WTC11 (cell line): ENCODE measurements around the gene RELL1. TPM values are rescaled to one million over a fixed set of nuclear protein-coding genes. Genes with fewer than 3 reads are reported as not detected.

Source experiments
- ATAC-seq: fragments of 200-7000 bp; cut with Tn5 transposase; 2 replicates; pipeline ENCODE4 v1.10.0; 2021; ENCODE audit warnings: mild to moderate bottlenecking, moderate library complexity
- CTCF ChIA-PET: fragments of 300-600 bp; sonication (Branson Sonifier 250); formaldehyde crosslinking; loops from one replicate; lab custom pipeline; 2021; ENCODE audit warnings: antibody characterized with exemption; lab: Charles Lee
- POLR2A ChIA-PET: fragments of 350-600 bp; sonication (Branson Sonifier 250); formaldehyde crosslinking; loops from one replicate; lab custom pipeline; 2021; ENCODE audit warnings: antibody characterized with exemption; lab: Charles Lee
- DNase-seq: peaks from one replicate; pipeline ENCODE4 v3.0.0; 2021; ENCODE audit warnings: low spot score
- H3K27ac Mint-ChIP-seq: 2 replicates; pipeline ENCODE4 v1.8.0; 2021; ENCODE audit warnings: mixed read lengths
- H3K27me3 Mint-ChIP-seq: 2 replicates; pipeline ENCODE4 v1.8.0; 2021; ENCODE audit warnings: low read depth, mild to moderate bottlenecking, moderate library complexity, mixed read lengths
- H3K36me3 Mint-ChIP-seq: 2 replicates; pipeline ENCODE4 v1.8.0; 2021; ENCODE audit warnings: mixed read lengths
- H3K4me1 Mint-ChIP-seq: 2 replicates; pipeline ENCODE4 v1.8.0; 2022; ENCODE audit warnings: mixed read lengths
- H3K4me3 Mint-ChIP-seq: 2 replicates; pipeline ENCODE4 v1.8.0; 2021; ENCODE audit warnings: mild to moderate bottlenecking, moderate library complexity, mixed read lengths
- H3K9me3 Mint-ChIP-seq: 2 replicates; pipeline ENCODE4 v1.8.0; 2021; ENCODE audit warnings: mixed read lengths
- ATF1 ChIP-seq: sonication (generic); formaldehyde crosslinking; IDR thresholded peaks from 2 replicates; pipeline ENCODE4 v1.8.1; 2023; ENCODE audit warnings: mild to moderate bottlenecking, moderate library complexity, missing genetic modification reagents
- CBFB ChIP-seq: sonication (generic); formaldehyde crosslinking; IDR thresholded peaks from 2 replicates; pipeline ENCODE4 v1.8.1; 2022; ENCODE audit warnings: mild to moderate bottlenecking, low read depth, missing genetic modification reagents
- ESRRA ChIP-seq: sonication (generic); formaldehyde crosslinking; IDR thresholded peaks from 2 replicates; pipeline ENCODE4 v1.8.1; 2022; ENCODE audit warnings: mild to moderate bottlenecking, missing genetic modification reagents, borderline replicate concordance
- ETV6 ChIP-seq: sonication (generic); formaldehyde crosslinking; IDR thresholded peaks from 2 replicates; pipeline ENCODE4 v1.8.1; 2022; ENCODE audit warnings: mild to moderate bottlenecking, missing genetic modification reagents
- FOXK1 ChIP-seq: sonication (generic); formaldehyde crosslinking; IDR thresholded peaks from 2 replicates; pipeline ENCODE4 v1.8.0; 2022; ENCODE audit warnings: mild to moderate bottlenecking, moderate library complexity, missing genetic modification reagents
- GTF2I ChIP-seq: fragments of 250-450 bp; sonication (Bioruptor Pico); conservative IDR thresholded peaks from 2 replicates; pipeline ENCODE4 v1.4.0; 2021; ENCODE audit warnings: mild to moderate bottlenecking
- HMGA2 ChIP-seq: fragments of 250-450 bp; sonication (Bioruptor Pico); IDR thresholded peaks from 2 replicates; pipeline ENCODE4 v1.4.0; 2021; ENCODE audit warnings: mild to moderate bottlenecking, moderate library complexity
- NR2C2 ChIP-seq: sonication (generic); formaldehyde crosslinking; IDR thresholded peaks from 2 replicates; pipeline ENCODE4 v1.8.0; 2022; ENCODE audit warnings: mild to moderate bottlenecking, missing genetic modification reagents
- PRRX2 ChIP-seq: fragments of 250-450 bp; sonication (Bioruptor Pico); IDR thresholded peaks from 2 replicates; pipeline ENCODE4 v1.8.0; 2021; ENCODE audit warnings: mild to moderate bottlenecking
- RORB ChIP-seq: fragments of 250-450 bp; sonication (Bioruptor Pico); IDR thresholded peaks from 2 replicates; pipeline ENCODE4 v1.9.0; 2021; ENCODE audit warnings: mild to moderate bottlenecking
- SOX15 ChIP-seq: fragments of 250-450 bp; sonication (Bioruptor Pico); IDR thresholded peaks from 2 replicates; pipeline ENCODE4 v1.9.0; 2021; ENCODE audit warnings: mild to moderate bottlenecking
- SP1 ChIP-seq: sonication (generic); formaldehyde crosslinking; conservative IDR thresholded peaks from 2 replicates; pipeline ENCODE4 v1.8.1; 2022; ENCODE audit warnings: missing genetic modification reagents
- ZNF423 ChIP-seq: fragments of 250-450 bp; sonication (Bioruptor Pico); IDR thresholded peaks from 2 replicates; pipeline ENCODE4 v2.1.2; 2022; ENCODE audit warnings: mild to moderate bottlenecking, moderate library complexity
- total RNA-seq: library from RNA; stranded (reverse); gene quantifications from 3 replicates; pipeline ENCODE4 v1.2.3, GENCODE V29; 2021
- TF ChIP-seq, protein P1 (sequence below): sonication (generic); formaldehyde crosslinking; IDR thresholded peaks from 2 replicates; pipeline ENCODE4 v1.8.0; 2023; ENCODE audit warnings: mild to moderate bottlenecking, missing genetic modification reagents
- TF ChIP-seq, protein P2 (sequence below): sonication (generic); formaldehyde crosslinking; IDR thresholded peaks from 2 replicates; pipeline ENCODE4 v1.8.1; 2022; ENCODE audit warnings: missing genetic modification reagents, borderline replicate concordance
- TF ChIP-seq, protein P3 (sequence below): fragments of 250-450 bp; sonication (Bioruptor Pico); IDR thresholded peaks from 2 replicates; pipeline ENCODE4 v1.9.0; 2021; ENCODE audit warnings: mild to moderate bottlenecking
- TF ChIP-seq, protein P4 (sequence below): fragments of 200-600 bp; IDR thresholded peaks from 2 replicates; pipeline ENCODE4 v1.8.0; 2022; ENCODE audit warnings: antibody characterized with exemption
- TF ChIP-seq, protein P5 (sequence below): sonication (generic); formaldehyde crosslinking; IDR thresholded peaks from 2 replicates; pipeline ENCODE4 v1.8.1; 2022; ENCODE audit warnings: low read depth, mild to moderate bottlenecking, moderate library complexity, missing genetic modification reagents, borderline replicate concordance
- TF ChIP-seq, protein P6 (sequence below): fragments of 250-450 bp; sonication (Bioruptor Pico); IDR thresholded peaks from 2 replicates; pipeline ENCODE4 v1.8.0; 2021; ENCODE audit warnings: mild to moderate bottlenecking

The RELL1 gene
- total RNA-seq, 1 experiment from 2014 or later = 14.4 TPM

DNA sequence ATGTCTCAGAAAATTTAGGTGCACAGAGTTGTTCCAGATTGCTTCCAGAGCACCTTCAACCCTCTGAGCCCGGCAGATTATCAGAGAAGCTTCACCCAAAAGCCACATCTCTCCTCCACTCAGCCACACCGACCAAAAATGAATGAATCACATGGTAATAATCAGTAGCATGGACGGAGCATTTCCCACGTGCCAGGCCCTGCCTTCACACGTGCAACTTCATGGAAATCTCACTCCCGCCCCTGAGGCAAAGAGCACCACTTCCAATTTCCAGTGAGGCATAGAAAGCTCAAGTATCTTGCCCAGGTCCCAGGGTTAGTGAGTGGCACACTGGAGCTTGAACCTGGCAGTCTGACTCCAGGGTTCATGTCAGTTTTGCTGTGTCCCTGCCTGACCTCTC lies 56.5 kb downstream of the RELL1 start (continued):
- TF ChIP-seq, protein P1, sequence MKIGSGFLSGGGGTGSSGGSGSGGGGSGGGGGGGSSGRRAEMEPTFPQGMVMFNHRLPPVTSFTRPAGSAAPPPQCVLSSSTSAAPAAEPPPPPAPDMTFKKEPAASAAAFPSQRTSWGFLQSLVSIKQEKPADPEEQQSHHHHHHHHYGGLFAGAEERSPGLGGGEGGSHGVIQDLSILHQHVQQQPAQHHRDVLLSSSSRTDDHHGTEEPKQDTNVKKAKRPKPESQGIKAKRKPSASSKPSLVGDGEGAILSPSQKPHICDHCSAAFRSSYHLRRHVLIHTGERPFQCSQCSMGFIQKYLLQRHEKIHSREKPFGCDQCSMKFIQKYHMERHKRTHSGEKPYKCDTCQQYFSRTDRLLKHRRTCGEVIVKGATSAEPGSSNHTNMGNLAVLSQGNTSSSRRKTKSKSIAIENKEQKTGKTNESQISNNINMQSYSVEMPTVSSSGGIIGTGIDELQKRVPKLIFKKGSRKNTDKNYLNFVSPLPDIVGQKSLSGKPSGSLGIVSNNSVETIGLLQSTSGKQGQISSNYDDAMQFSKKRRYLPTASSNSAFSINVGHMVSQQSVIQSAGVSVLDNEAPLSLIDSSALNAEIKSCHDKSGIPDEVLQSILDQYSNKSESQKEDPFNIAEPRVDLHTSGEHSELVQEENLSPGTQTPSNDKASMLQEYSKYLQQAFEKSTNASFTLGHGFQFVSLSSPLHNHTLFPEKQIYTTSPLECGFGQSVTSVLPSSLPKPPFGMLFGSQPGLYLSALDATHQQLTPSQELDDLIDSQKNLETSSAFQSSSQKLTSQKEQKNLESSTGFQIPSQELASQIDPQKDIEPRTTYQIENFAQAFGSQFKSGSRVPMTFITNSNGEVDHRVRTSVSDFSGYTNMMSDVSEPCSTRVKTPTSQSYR = no peak
- TF ChIP-seq ATF1 (CRISPR knock-in tag) = no peak
- no peak for TF ChIP-seq CBFB (CRISPR knock-in tag)

DNA sequence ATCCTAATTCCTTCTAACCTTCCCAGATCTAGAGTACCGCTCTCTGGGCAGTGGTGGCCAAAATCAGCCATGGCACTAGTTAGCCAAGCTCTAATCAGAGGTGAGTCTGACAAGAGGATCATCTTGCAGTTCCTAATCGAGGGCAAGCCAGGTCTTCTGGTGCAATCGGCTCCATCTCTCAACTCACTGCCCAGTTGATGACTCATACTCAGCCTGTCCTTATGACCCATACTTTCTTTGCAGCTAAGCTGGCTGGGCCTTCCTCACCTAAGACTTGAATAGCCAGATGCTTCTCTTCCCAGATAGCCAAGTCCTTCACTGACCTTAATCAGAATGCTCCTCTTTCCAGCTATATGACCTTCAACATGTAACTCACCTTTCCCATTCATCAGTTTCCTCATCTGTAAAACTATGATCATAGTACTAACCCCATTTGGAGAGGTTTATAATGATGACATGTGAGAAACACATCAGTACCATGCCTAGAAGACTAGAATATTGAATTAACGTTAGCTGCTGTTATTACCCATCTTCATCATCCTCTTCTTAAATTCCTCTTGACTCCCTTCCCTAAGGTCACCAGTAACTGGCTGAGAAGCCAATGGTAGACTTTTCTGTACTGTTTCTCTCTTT lies 57.1 kb downstream of the RELL1 start:
- POLR2A ChIA-PET = no interaction called here
- TF ChIP-seq ESRRA = no peak
- TF ChIP-seq HMGA2 (CRISPR knock-in tag) = no peak
- no peak for TF ChIP-seq RORB (CRISPR knock-in tag)
- no peak for TF ChIP-seq PRRX2 (CRISPR knock-in tag)
- TF ChIP-seq, protein P2, sequence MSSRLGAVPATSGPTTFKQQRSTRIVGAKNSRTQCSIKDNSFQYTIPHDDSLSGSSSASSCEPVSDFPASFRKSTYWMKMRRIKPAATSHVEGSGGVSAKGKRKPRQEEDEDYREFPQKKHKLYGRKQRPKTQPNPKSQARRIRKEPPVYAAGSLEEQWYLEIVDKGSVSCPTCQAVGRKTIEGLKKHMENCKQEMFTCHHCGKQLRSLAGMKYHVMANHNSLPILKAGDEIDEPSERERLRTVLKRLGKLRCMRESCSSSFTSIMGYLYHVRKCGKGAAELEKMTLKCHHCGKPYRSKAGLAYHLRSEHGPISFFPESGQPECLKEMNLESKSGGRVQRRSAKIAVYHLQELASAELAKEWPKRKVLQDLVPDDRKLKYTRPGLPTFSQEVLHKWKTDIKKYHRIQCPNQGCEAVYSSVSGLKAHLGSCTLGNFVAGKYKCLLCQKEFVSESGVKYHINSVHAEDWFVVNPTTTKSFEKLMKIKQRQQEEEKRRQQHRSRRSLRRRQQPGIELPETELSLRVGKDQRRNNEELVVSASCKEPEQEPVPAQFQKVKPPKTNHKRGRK (CRISPR knock-in tag) = no peak
- TF ChIP-seq SP1 (CRISPR knock-in tag) = no peak
- no peak for TF ChIP-seq NR2C2
- no peak for TF ChIP-seq GTF2I
- TF ChIP-seq, protein P3, sequence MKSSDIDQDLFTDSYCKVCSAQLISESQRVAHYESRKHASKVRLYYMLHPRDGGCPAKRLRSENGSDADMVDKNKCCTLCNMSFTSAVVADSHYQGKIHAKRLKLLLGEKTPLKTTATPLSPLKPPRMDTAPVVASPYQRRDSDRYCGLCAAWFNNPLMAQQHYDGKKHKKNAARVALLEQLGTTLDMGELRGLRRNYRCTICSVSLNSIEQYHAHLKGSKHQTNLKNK (CRISPR knock-in tag) = no peak
- TF ChIP-seq SOX15 (CRISPR knock-in tag) = no peak
- TF ChIP-seq ZNF423 (CRISPR knock-in tag) = no peak
- TF ChIP-seq, protein P4, sequence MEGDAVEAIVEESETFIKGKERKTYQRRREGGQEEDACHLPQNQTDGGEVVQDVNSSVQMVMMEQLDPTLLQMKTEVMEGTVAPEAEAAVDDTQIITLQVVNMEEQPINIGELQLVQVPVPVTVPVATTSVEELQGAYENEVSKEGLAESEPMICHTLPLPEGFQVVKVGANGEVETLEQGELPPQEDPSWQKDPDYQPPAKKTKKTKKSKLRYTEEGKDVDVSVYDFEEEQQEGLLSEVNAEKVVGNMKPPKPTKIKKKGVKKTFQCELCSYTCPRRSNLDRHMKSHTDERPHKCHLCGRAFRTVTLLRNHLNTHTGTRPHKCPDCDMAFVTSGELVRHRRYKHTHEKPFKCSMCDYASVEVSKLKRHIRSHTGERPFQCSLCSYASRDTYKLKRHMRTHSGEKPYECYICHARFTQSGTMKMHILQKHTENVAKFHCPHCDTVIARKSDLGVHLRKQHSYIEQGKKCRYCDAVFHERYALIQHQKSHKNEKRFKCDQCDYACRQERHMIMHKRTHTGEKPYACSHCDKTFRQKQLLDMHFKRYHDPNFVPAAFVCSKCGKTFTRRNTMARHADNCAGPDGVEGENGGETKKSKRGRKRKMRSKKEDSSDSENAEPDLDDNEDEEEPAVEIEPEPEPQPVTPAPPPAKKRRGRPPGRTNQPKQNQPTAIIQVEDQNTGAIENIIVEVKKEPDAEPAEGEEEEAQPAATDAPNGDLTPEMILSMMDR = no peak
- no peak for TF ChIP-seq ETV6 (CRISPR knock-in tag)
- TF ChIP-seq CBFB (CRISPR knock-in tag) = no peak
- TF ChIP-seq, protein P5, sequence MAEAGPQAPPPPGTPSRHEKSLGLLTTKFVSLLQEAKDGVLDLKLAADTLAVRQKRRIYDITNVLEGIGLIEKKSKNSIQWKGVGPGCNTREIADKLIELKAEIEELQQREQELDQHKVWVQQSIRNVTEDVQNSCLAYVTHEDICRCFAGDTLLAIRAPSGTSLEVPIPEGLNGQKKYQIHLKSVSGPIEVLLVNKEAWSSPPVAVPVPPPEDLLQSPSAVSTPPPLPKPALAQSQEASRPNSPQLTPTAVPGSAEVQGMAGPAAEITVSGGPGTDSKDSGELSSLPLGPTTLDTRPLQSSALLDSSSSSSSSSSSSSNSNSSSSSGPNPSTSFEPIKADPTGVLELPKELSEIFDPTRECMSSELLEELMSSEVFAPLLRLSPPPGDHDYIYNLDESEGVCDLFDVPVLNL = no peak
- TF ChIP-seq FOXK1 (CRISPR knock-in tag) = no peak
- TF ChIP-seq, protein P1 = no peak
- TF ChIP-seq, protein P6, sequence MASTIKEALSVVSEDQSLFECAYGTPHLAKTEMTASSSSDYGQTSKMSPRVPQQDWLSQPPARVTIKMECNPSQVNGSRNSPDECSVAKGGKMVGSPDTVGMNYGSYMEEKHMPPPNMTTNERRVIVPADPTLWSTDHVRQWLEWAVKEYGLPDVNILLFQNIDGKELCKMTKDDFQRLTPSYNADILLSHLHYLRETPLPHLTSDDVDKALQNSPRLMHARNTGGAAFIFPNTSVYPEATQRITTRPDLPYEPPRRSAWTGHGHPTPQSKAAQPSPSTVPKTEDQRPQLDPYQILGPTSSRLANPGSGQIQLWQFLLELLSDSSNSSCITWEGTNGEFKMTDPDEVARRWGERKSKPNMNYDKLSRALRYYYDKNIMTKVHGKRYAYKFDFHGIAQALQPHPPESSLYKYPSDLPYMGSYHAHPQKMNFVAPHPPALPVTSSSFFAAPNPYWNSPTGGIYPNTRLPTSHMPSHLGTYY (CRISPR knock-in tag) = no peak
- H3K36me3 Mint-ChIP-seq = peaks cover 20% of the 10 kb centered on the region
- DNase-seq = no peak
- no peak overlapping the region for H3K27ac Mint-ChIP-seq
- H3K4me1 Mint-ChIP-seq = peaks cover 4% of the 10 kb centered on the region; the same call in 1 of the 2 replicates
- no peak for ATAC-seq
- H3K9me3 Mint-ChIP-seq = no peaks in the 10 kb centered on the region
- CTCF ChIA-PET = no interaction called here
- no peak overlapping the region for H3K4me3 Mint-ChIP-seq
- no peaks in the 10 kb centered on the region for H3K27me3 Mint-ChIP-seq
